ENCODE results near the gene PDHX.

DNA sequence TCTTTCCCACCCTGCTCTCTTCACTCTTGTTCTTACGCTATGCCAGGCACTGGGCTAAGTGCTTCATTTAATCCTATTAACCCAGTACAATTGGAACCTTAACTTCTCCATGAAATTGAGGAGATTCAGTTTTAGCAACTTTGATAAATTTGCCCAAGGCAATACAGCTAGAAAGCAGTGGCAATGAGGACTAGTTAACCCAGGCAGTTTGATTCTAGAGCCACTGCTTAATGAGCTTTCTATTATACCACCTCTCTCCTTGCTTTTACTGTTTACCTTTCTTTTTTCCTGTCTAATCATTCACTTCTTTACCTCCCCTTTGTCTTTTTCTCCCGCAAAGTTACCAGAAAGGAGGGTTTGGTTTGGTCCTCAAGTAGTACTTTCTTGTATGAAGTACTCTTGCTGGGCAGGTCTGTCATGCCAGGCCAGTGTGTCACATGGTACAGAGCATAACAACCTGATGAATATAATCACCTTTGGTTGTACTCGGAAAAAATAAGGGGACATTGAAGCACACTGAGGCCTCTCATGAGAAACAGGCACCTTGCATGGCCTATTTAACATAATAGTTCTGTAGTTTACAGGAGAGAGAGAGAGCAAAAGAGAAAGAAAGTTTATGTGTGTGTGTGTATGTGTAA, 70.6 kb downstream of the PDHX start:
- TF ChIP-seq ELF4 (IDR thresholded peaks at IDR 0.05), result no peak
- TF ChIP-seq BHLHE40 (IDR thresholded peaks at IDR 0.05; ENCODE audit: borderline replicate concordance), result no peak
- no peak for TF ChIP-seq SUZ12 (IDR thresholded peaks at IDR 0.05)
- TF ChIP-seq L3MBTL2 (conservative IDR thresholded peaks at IDR 0.05), result no peak
- no peak for TF ChIP-seq FOXA1 (IDR thresholded peaks at IDR 0.05)
- TF ChIP-seq FOXM1 (IDR thresholded peaks at IDR 0.05; ENCODE audit: borderline replicate concordance), result no peak
- TF ChIP-seq, protein P1, sequence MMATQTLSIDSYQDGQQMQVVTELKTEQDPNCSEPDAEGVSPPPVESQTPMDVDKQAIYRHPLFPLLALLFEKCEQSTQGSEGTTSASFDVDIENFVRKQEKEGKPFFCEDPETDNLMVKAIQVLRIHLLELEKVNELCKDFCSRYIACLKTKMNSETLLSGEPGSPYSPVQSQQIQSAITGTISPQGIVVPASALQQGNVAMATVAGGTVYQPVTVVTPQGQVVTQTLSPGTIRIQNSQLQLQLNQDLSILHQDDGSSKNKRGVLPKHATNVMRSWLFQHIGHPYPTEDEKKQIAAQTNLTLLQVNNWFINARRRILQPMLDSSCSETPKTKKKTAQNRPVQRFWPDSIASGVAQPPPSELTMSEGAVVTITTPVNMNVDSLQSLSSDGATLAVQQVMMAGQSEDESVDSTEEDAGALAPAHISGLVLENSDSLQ (IDR thresholded peaks at IDR 0.05), result no peak
- no peak for TF ChIP-seq LEF1 (IDR thresholded peaks at IDR 0.05; ENCODE audit: borderline replicate concordance)
- TF ChIP-seq SP1 (IDR thresholded peaks at IDR 0.05), result no peak
- TF ChIP-seq NFRKB (IDR thresholded peaks at IDR 0.05), result no peak
- no peak for TF ChIP-seq HDGF (IDR thresholded peaks at IDR 0.05; ENCODE audit: borderline replicate concordance)
- TF ChIP-seq ZNF384 (IDR thresholded peaks at IDR 0.05), result no peak
